HEK293T (cell line): ENCODE results near the gene VARS2.

Source experiments
- BHLHE40 ChIP-seq: fragments of 450-650 bp; IDR thresholded peaks from 2 replicates; pipeline ENCODE4 v1.6.1; 2016; ENCODE audit warnings: mild to moderate bottlenecking, moderate library complexity, borderline replicate concordance
- ELF4 ChIP-seq: fragments of 450-650 bp; IDR thresholded peaks from 2 replicates; pipeline ENCODE4 v1.6.1; 2017; ENCODE audit warnings: antibody characterized with exemption
- FOXA1 ChIP-seq: fragments of 450-650 bp; IDR thresholded peaks from 2 replicates; pipeline ENCODE4 v1.6.1; 2016; ENCODE audit warnings: mild to moderate bottlenecking
- FOXM1 ChIP-seq: fragments of 450-650 bp; IDR thresholded peaks from 2 replicates; pipeline ENCODE4 v1.6.1; 2017; ENCODE audit warnings: mild to moderate bottlenecking, borderline replicate concordance
- HDGF ChIP-seq: fragments of 450-650 bp; IDR thresholded peaks from 2 replicates; pipeline ENCODE4 v1.6.1; 2017; ENCODE audit warnings: antibody characterized with exemption, borderline replicate concordance
- LEF1 ChIP-seq: fragments of 450-650 bp; IDR thresholded peaks from 2 replicates; pipeline ENCODE4 v1.6.1; 2017; ENCODE audit warnings: mild to moderate bottlenecking, borderline replicate concordance
- NFRKB ChIP-seq: fragments of 450-650 bp; IDR thresholded peaks from 2 replicates; pipeline ENCODE4 v1.6.1; 2016; ENCODE audit warnings: mild to moderate bottlenecking, moderate library complexity
- SP1 ChIP-seq: fragments of 450-650 bp; IDR thresholded peaks from 2 replicates; pipeline ENCODE4 v1.6.1; 2017
- SUZ12 ChIP-seq: fragments of 450-650 bp; IDR thresholded peaks from 2 replicates; pipeline ENCODE4 v1.6.1; 2016; ENCODE audit warnings: mild to moderate bottlenecking
- TARDBP ChIP-seq: fragments of 450-650 bp; IDR thresholded peaks from 2 replicates; pipeline ENCODE4 v1.6.1; 2016
- ZNF384 ChIP-seq: fragments of 450-650 bp; IDR thresholded peaks from 2 replicates; pipeline ENCODE4 v1.6.1; 2016

DNA sequence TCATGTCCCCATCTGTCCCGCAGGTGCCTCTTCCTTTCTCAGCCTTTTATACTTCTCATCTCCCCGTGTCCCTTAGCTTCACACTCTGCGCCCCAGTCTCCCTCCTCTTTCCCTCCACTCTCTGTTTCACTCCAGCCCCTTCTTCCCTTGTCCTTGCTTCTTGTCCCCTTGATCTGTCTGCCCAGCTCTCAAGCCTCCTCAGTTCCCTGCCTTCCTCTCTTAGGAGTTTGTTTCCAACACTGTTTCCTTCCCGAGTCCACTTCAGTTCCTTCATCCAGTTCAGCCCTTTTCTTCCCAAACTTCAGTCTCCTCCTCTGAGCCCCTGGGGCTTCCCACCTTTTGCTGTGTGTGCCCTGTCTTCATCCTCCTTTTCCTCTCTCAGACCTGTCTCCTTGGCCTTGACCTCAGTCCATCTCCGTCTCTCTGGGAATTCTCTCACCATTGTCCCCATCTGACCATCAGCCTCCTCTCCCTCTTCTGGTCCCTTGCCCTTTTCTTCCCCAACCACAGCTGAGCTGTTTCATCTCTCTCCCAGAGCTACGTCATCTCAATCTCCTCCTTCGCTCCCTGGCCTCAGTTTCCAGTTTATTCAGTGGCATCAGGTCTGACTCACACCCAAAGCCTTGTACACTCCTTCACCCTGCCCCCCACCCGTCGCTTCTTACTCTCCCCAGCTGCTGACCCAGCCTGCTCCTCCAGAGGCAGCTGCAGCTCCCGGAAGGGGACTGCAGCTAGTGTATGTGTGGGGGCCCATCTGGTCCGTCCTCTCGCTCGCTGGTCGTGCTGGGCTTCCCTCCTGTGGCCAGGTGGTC, 32.4 kb upstream of the VARS2 start:
- TF ChIP-seq LEF1: no peak
- no peak for TF ChIP-seq ZNF384
- TF ChIP-seq FOXM1: no peak
- TF ChIP-seq NFRKB: no peak
- no peak for TF ChIP-seq FOXA1
- TF ChIP-seq SP1: no peak
- no peak for TF ChIP-seq BHLHE40
- no peak for TF ChIP-seq ELF4
- TF ChIP-seq HDGF: no peak
- no peak for TF ChIP-seq SUZ12
- no peak for TF ChIP-seq TARDBP
